Prostate gland (tissue), 2 donors: ENCODE results near the gene CPNE9. TPM values are rescaled to one million over a fixed set of nuclear protein-coding genes. Genes with fewer than 3 reads are reported as not detected.
A peak's percentile ranks its signal among the peaks of the same experiment; 100 is the strongest.

Experiments
- DNase-seq: peaks from one replicate; pipeline ENCODE4 v3.0.0-alpha.2; 2019; ENCODE audit warnings: low spot score
- H3K27ac ChIP-seq, 2 donors: fragments of 200-600 bp; sonication (generic); 2 replicates each; pipeline ENCODE4 v1.5.1; 2017 to 2019
- H3K27me3 ChIP-seq: fragments of 200-600 bp; sonication (generic); replicated peaks from 2 replicates; pipeline ENCODE4 v1.5.1; 2019; ENCODE audit not compliant: insufficient read depth
- H3K36me3 ChIP-seq, 2 donors: fragments of 200-600 bp; sonication (generic); 1 replicate in 1 of 2; 2 replicates in 1 of 2; pipeline versions ENCODE4 v1.5.1 to v1.8.1; 2017 to 2019
- H3K4me1 ChIP-seq: fragments of 200-600 bp; sonication (generic); replicated peaks from 2 replicates; pipeline ENCODE4 v1.5.1; 2019
- H3K4me3 ChIP-seq, 2 donors: fragments of 200-600 bp; sonication (generic); 2 replicates each; pipeline ENCODE4 v1.5.1; 2017 to 2019
- H3K9me3 ChIP-seq: fragments of 200-600 bp; sonication (generic); 2 replicates; pipeline ENCODE4 v1.5.1; 2017
- POLR2A ChIP-seq: fragments of 450-650 bp; IDR thresholded peaks from one replicate; pipeline ENCODE4 v1.6.1; 2016; ENCODE audit warnings: antibody characterized with exemption, mild to moderate bottlenecking
- POLR2AphosphoS5 ChIP-seq: sonication (generic); formaldehyde crosslinking; IDR thresholded peaks from one replicate; pipeline ENCODE4 v1.6.1; 2017; ENCODE audit warnings: antibody characterized with exemption
- WGBS: methylation state at CpG from one replicate; pipeline ENCODE4 v1.1.5; 2018; 5-methylcytosine and 5-hydroxymethylcytosine counted together
- intact Hi-C: fragments of 100-400 bp; cut with DNase I; formaldehyde crosslinking; loops from one replicate; pipeline ENCODE4 v1.14.2; 2022
- total RNA-seq, 2 donors: library from RNA; depleted of rRNA; stranded (reverse); fragments of >200 nt; gene quantifications; one replicate each; pipeline ENCODE4 v1.1.0, GENCODE V29; 2016
- TF ChIP-seq, protein P1 (sequence below), 4 experiments: fragments of 200-600 bp in 2 of 4; fragments of 450-650 bp in 2 of 4; sonication (generic) in 2 of 4; IDR thresholded peaks; 1 replicate in 3 of 4; 2 replicates in 1 of 4; pipeline ENCODE4 v1.5.1; 2016 to 2019; ENCODE audit warnings: antibody characterized with exemption in 4 of 4, mild to moderate bottlenecking in 2 of 4, moderate library complexity in 2 of 4

CPNE9 gene
- total RNA-seq, 2 donors from 2014 or later, result not detected

DNA sequence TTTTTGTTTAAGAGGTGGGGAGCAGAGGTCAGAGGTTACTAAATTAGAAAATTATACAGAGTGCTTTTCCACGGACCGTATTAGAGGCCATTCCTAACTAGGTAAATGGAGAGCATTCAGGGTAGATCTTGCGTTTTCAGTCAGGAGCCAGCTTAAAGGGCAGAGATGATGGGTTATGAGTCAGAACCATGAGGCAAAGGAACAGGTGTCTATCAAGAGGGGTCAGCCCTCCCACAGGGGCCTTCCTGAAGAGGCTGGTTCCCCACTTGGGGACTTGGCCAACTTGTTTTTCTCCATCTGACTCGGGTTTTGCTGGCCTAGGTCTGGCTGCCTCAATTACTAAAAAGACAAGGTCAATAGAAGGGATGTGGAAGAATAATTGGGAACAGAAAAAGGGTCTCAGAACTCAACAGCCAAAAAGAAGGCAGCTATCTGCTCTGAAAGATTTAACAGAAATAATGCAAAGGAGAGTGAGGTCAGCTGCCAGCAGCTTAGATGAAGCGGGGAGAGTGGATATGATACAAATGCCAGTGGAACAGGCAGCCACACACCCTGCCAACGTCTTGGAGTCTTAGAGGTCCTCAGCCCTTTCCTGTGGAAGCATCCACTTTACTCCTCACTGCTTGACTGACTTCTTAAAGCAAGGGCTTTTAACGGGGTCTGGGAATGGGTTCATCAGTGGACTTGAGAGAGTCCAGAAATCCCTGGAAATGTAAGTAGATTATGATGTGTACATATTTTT is 36.8 kb upstream of the CPNE9 start:
- 76% methylated on average over 7 of the region's 7 CpGs for whole genome bisulfite sequencing
- no peaks in the 10 kb centered on the region for H3K9me3 ChIP-seq
- no peak overlapping the region for H3K4me3 ChIP-seq
- no peaks in the 10 kb centered on the region for H3K27me3 ChIP-seq
- no peak for DNase-seq
- peaks cover 6 to 12% of the 10 kb centered on the region in 2 donors for H3K36me3 ChIP-seq
- TF ChIP-seq POLR2A, result no peak
- TF ChIP-seq, protein P1, sequence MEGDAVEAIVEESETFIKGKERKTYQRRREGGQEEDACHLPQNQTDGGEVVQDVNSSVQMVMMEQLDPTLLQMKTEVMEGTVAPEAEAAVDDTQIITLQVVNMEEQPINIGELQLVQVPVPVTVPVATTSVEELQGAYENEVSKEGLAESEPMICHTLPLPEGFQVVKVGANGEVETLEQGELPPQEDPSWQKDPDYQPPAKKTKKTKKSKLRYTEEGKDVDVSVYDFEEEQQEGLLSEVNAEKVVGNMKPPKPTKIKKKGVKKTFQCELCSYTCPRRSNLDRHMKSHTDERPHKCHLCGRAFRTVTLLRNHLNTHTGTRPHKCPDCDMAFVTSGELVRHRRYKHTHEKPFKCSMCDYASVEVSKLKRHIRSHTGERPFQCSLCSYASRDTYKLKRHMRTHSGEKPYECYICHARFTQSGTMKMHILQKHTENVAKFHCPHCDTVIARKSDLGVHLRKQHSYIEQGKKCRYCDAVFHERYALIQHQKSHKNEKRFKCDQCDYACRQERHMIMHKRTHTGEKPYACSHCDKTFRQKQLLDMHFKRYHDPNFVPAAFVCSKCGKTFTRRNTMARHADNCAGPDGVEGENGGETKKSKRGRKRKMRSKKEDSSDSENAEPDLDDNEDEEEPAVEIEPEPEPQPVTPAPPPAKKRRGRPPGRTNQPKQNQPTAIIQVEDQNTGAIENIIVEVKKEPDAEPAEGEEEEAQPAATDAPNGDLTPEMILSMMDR (IDR thresholded peaks at IDR 0.05), result no peak
- TF ChIP-seq POLR2AphosphoS5, result no peak
- intact Hi-C loops, result no loop called here
- no peak overlapping the region for H3K27ac ChIP-seq
- H3K4me1 ChIP-seq, result no peaks in the 10 kb centered on the region

DNA sequence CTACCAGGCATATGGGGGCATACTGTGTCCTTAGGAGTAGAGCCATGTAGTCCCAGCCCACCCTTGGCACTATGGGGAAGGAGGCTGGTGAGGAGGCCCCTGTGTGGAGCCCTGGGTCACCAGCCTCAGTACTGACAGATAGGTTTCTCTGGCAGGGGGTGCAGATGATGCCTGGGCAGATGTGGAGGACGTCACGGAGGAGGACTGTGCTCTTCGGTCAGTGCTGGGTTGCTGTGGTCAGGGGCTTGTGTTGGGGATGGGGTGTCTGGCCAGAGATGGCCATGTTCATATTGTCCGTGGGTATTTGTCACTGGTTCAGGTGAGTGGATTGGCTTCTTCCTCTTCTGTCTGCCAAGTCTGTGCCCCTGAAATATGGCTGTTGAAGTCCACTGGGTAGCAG is 34.4 kb upstream of the CPNE9 start:
- Histone ChIP-seq H3K36me3 (peaks cover 18 to 27% of the 10 kb centered on the region in 2 donors), H3K4me3 (no peak overlapping the region), H3K27me3 (no peaks in the 10 kb centered on the region), H3K9me3 (no peaks in the 10 kb centered on the region), H3K27ac (no peak overlapping the region), H3K4me1 (no peaks in the 10 kb centered on the region)
- no peak for DNase-seq
- intact Hi-C loops, result no loop called here
- WGBS, result 82% methylated on average over 4 of the region's 4 CpGs
- TF ChIP-seq, protein P1 (IDR thresholded peaks at IDR 0.05), result no peak
- TF ChIP-seq POLR2AphosphoS5, result no peak
- no peak for TF ChIP-seq POLR2A

DNA sequence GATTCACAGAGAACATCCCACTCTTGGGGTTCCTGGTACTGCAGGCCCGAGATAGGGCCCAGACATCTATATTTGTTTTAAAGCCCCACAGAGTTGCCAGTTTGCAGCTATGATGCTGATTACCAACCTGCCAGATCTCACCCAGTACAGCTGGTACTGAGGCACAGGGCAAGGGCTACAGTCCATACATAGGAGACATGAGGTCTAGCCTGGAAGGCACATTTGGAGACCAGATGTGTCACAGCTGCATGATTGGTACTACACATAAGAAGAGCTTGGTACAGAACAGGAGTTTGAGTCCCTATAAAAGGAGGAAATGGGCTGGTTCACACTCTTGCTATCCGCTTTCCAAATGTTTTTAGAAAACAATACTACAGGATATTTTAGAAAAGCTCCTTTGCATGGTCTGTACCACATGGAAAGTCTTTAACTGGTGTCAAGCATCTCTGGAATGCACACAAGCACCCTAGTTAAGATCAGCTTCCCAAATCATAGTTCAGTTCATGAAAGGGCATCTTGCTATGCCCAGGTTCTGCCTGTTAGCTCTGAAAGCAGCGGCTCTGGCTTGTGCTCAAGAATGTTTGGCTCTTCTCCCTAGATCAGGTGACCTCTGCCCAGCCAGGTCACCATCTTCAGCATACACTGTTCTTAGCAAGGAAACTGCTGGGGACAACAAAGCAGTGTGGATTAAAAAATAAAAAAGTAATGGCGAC is 33.8 kb upstream of the CPNE9 start:
- H3K9me3 ChIP-seq, result no peaks in the 10 kb centered on the region
- no peak overlapping the region for H3K27ac ChIP-seq
- 71% methylated on average over 4 of the region's 4 CpGs for WGBS
- intact Hi-C loops, result loop anchor here (10.0 kb wide), 1 partner anchor 165 kb away; no protein-coding TSS in a partner anchor
- H3K36me3 ChIP-seq, result peaks cover 18 to 27% of the 10 kb centered on the region in 2 donors
- no peak for DNase-seq
- no peak overlapping the region for H3K4me3 ChIP-seq
- peak; percentile 8 for TF ChIP-seq POLR2AphosphoS5
- TF ChIP-seq POLR2A, result no peak
- TF ChIP-seq, protein P1 (IDR thresholded peaks at IDR 0.05), result no peak
- no peaks in the 10 kb centered on the region for H3K27me3 ChIP-seq
- no peaks in the 10 kb centered on the region for H3K4me1 ChIP-seq

DNA sequence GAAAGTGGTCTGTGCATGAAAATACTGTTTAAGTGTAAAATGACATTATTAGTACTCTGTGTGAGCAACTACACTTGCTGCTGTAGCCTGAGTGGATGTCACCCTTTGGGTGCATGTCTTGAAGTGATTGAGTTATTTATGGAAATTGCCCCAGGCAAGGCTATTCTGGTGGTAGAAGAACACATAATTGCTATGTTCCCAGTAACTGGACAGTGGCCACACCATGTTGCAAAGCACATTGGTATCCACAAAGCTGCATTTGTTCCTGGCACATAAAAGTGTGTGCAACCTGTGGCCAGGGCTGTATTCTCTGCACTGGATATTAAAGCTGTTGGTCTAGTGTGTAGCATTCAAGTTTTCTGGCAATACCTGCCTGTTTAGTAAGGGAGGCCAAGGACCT is 30.6 kb upstream of the CPNE9 start:
- Histone ChIP-seq H3K27ac (no peak overlapping the region), H3K4me3 (no peak overlapping the region), H3K4me1 (no peaks in the 10 kb centered on the region), H3K9me3 (no peaks in the 10 kb centered on the region), H3K36me3 (peaks cover 27 to 34% of the 10 kb centered on the region in 2 donors), H3K27me3 (no peaks in the 10 kb centered on the region)
- intact Hi-C loops, result loop anchor here (10.0 kb wide), 1 partner anchor 168 kb away; no protein-coding TSS in a partner anchor
- TF ChIP-seq, protein P1 (IDR thresholded peaks at IDR 0.05), result no peak
- TF ChIP-seq POLR2AphosphoS5 (no peak), POLR2A (no peak)
- DNase-seq, result no peak
